Gastroesophageal sphincter (tissue), 4 donors: Measurements from ENCODE around the gene LSR. TPM values are rescaled to one million over a fixed set of nuclear protein-coding genes. Genes with fewer than 3 reads are reported as not detected.

Experiments used
- ATAC-seq: fragments of 150-250 bp; one replicate; pipeline ENCODE4 v1.9.1; 2016; ENCODE audit warnings: mild to moderate bottlenecking, moderate library complexity
- H3K27ac ChIP-seq, 4 donors: fragments of 200-600 bp; sonication (generic) in 3 of 4; 1 replicate in 3 of 4; 2 replicates in 1 of 4; pipeline ENCODE4 v1.5.1; 2016 to 2019
- H3K27me3 ChIP-seq: fragments of 200-600 bp; sonication (generic); one replicate; pipeline ENCODE4 v1.5.1; 2019
- H3K36me3 ChIP-seq, 2 donors: fragments of 200-600 bp; sonication (generic); one replicate each; pipeline ENCODE4 v1.5.1; 2019; ENCODE audit warnings: control low read depth in 1 of 2
- H3K4me1 ChIP-seq, 3 donors: fragments of 200-600 bp; sonication (generic); 1 replicate in 2 of 3; 2 replicates in 1 of 3; pipeline ENCODE4 v1.5.1; 2016 to 2019; ENCODE audit warnings: control low read depth in 2 of 3
- H3K4me3 ChIP-seq, 2 donors: fragments of 200-600 bp; sonication (generic); one replicate each; pipeline ENCODE4 v1.5.1; 2019; ENCODE audit warnings: mild to moderate bottlenecking in 1 of 2, moderate library complexity in 1 of 2
- H3K9me3 ChIP-seq, 3 donors: fragments of 200-600 bp; sonication (generic); one replicate each; pipeline ENCODE4 v1.5.1; 2017 to 2019; ENCODE audit warnings: control low read depth in 2 of 3
- CTCF ChIP-seq, 4 experiments: fragments of 200-600 bp in 2 of 4; fragments of 450-650 bp in 2 of 4; sonication (generic) in 1 of 4; IDR thresholded peaks; one replicate each; pipeline ENCODE4 v1.5.1; 2017 to 2019; ENCODE audit warnings: antibody characterized with exemption in 4 of 4, mild to moderate bottlenecking in 2 of 4, moderate library complexity in 2 of 4
- EP300 ChIP-seq: sonication (generic); formaldehyde crosslinking; IDR thresholded peaks from one replicate; pipeline ENCODE4 v1.6.1; 2017; ENCODE audit warnings: antibody characterized with exemption, mild to moderate bottlenecking
- POLR2A ChIP-seq, 2 donors: fragments of 450-650 bp; IDR thresholded peaks; one replicate each; pipeline ENCODE4 v1.6.1; 2017; ENCODE audit warnings: antibody characterized with exemption in 2 of 2, mild to moderate bottlenecking in 2 of 2, moderate library complexity in 1 of 2
- POLR2AphosphoS5 ChIP-seq: sonication (generic); formaldehyde crosslinking; IDR thresholded peaks from one replicate; pipeline ENCODE4 v1.6.1; 2017; ENCODE audit warnings: antibody characterized with exemption
- WGBS, 2 donors: methylation state at CpG; one replicate each; pipeline ENCODE4 v1.1.5; 2018; ENCODE audit warnings: low coverage in 1 of 2; 5-methylcytosine and 5-hydroxymethylcytosine counted together
- total RNA-seq, 4 donors: library from RNA; depleted of rRNA; stranded (reverse); fragments of >200 nt; gene quantifications; one replicate each; pipeline ENCODE4 v1.1.0, GENCODE V29; 2016

The LSR gene
- total RNA-seq, 4 donors from 2014 or later = 3.3 to 6.6 (median 5.2) TPM

DNA sequence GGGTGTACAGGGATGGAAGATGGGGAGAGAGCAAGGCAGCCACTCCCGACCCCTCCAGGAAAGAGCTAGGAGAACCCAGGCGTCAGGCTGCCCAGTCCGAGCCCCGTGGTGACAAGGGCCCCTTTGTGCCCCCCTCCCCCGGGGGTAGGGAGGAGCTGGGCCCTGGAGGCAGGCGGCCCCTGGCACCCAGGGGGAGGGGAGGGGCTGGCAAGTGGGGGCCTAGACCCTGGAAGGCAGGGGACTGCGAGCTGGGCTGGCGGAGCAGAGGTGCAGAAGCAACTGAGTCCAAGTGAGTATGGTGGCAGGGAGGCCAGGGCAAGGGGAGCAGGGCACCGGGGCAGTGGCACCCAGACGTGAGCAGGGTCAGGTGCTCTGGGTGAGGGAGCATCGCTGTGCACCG, 43.1 kb downstream of the LSR start, which contains the start of gene MAG:
TSS of gene MAG (plus strand) at position 246 of the 400 bp plus-strand sequence. CDS start 3,248 bp downstream, outside the sequence.
- Histone ChIP-seq H3K4me1 (no peaks in the 10 kb centered on the region), H3K27ac (no peak within 1 kb of the TSS), H3K4me3 (no peak within 1 kb of the TSS), H3K27me3 (peaks cover 78% of the 10 kb centered on the region), H3K9me3 (no peaks in the 10 kb centered on the region), H3K36me3 (no peaks in the 10 kb centered on the region)
- ATAC-seq = no peak
- no peak for TF ChIP-seq POLR2AphosphoS5
- TF ChIP-seq CTCF (IDR thresholded peaks at IDR 0.05) = no peak
- no peak for TF ChIP-seq POLR2A (IDR thresholded peaks at IDR 0.05)
- TF ChIP-seq EP300 = no peak
- 93% methylated on average over 4 of the region's 12 CpGs; no CpG with 5 or more reads in 1 of the 2 donors for WGBS, 2 donors

- H3K4me1 ChIP-seq = no peaks in the 10 kb centered on the region
- TF ChIP-seq POLR2A (IDR thresholded peaks at IDR 0.05) = no peak
- no peak for TF ChIP-seq POLR2AphosphoS5
- no peak for TF ChIP-seq EP300
- H3K27me3 ChIP-seq = peaks cover 78% of the 10 kb centered on the region
- no peak overlapping the region for H3K4me3 ChIP-seq
- no peak for ATAC-seq
- H3K27ac ChIP-seq = no peak overlapping the region
- 64 to 86% methylated on average over 5 to 22 of the region's 23 CpGs for WGBS, 2 donors
- no peaks in the 10 kb centered on the region for H3K36me3 ChIP-seq
- H3K9me3 ChIP-seq = no peaks in the 10 kb centered on the region
Observed at GRCh38 chr19:35292421-35293362, 43.9 kb downstream of the LSR start.

DNA sequence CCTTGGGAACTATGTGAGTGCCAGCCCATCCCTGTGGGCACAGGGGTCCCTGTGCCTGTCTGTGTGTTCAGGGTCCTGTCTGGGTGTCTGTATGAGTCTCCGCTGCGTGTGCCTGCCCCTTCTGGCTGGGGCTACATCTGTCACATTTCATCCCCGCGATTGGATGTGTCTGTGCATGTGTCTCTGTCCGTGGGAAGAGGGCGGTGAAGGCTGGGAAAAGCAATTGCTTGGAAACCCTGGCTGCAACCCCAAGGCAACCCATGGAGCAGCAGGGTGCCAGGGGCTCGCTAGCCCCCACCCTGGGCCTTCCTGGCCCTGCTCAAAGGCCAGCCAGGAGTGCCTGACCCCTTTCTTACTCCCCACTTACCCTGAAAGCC, 44.5 kb downstream of the LSR start:
- Histone ChIP-seq H3K4me1 (no peaks in the 10 kb centered on the region), H3K27me3 (peaks cover 81% of the 10 kb centered on the region), H3K9me3 (no peaks in the 10 kb centered on the region), H3K4me3 (no peak overlapping the region), H3K36me3 (no peaks in the 10 kb centered on the region), H3K27ac (no peak overlapping the region)
- no peak for ATAC-seq
- 20% methylated on average over 1 of the region's 7 CpGs; no CpG with 5 or more reads in 1 of the 2 donors for WGBS, 2 donors
- TF ChIP-seq POLR2A (IDR thresholded peaks at IDR 0.05) (no peak), CTCF (IDR thresholded peaks at IDR 0.05) (no peak), EP300 (no peak), POLR2AphosphoS5 (no peak)

GRCh38 chr19:35293808-35294207, 45.0 kb downstream of the LSR start:
- Histone ChIP-seq H3K4me3 (no peak overlapping the region), H3K27me3 (peaks cover 83% of the 10 kb centered on the region), H3K36me3 (no peaks in the 10 kb centered on the region), H3K27ac (no peak overlapping the region), H3K4me1 (no peaks in the 10 kb centered on the region), H3K9me3 (no peaks in the 10 kb centered on the region)
- ATAC-seq = no peak
- TF ChIP-seq POLR2AphosphoS5 (no peak), CTCF (IDR thresholded peaks at IDR 0.05) (no peak), POLR2A (IDR thresholded peaks at IDR 0.05) (no peak), EP300 (no peak)
- 100% methylated on average over 2 of the region's 17 CpGs; no CpG with 5 or more reads in 1 of the 2 donors for WGBS, 2 donors

DNA sequence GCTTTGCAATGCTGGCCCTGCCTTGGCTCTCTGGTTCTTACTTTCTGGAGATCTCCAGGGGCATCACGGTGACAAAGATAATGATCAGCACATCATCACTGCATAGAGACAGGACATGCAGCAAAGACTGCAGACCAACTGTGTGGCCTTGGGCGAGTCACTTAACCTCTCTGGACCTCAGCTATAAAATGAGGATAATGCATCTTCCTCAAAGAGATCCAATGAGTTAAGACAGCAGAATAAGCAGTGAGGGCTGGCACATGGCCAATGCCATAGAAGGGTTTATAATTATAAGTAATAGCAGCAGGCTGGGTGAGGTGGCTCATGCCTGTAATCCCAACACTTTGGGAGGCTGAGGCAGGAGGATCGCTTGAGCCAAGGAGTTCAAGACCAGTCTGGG, 45.5 kb downstream of the LSR start:
- 60 to 79% methylated on average over 1 to 2 of the region's 3 CpGs for WGBS, 2 donors
- Histone ChIP-seq H3K4me3 (no peak overlapping the region), H3K4me1 (no peaks in the 10 kb centered on the region), H3K36me3 (no peaks in the 10 kb centered on the region), H3K9me3 (no peaks in the 10 kb centered on the region), H3K27me3 (peaks cover 84% of the 10 kb centered on the region), H3K27ac (no peak overlapping the region)
- no peak for ATAC-seq
- TF ChIP-seq CTCF (IDR thresholded peaks at IDR 0.05) = no peak
- TF ChIP-seq POLR2AphosphoS5 = no peak
- TF ChIP-seq POLR2A (IDR thresholded peaks at IDR 0.05) = no peak
- no peak for TF ChIP-seq EP300
